K562 (cell line): ENCODE data around the gene PGAP3. TPM values are rescaled to one million over a fixed set of nuclear protein-coding genes. Genes with fewer than 3 reads are reported as not detected.
A peak's percentile ranks its signal among the peaks of the same experiment; 100 is the strongest.

ENCODE experiments used
- ATAC-seq: fragments of 200-7000 bp; cut with Tn5 transposase; 3 replicates; pipeline ENCODE4 v1.9.1; 2020; ENCODE audit warnings: moderate library complexity
- BruUV-seq: library from RNA; stranded (reverse); fragments of 400-500 nt; replicated peaks from 2 replicates; lab custom pipeline; 2021; lab: Mats Ljungman, UMichigan
- CTCF ChIA-PET: fragments of 300-600 bp; formaldehyde crosslinking; extraction: SDS; loops from one replicate; lab custom pipeline; 2021; ENCODE audit warnings: low intra/inter-chr PET ratio; lab: Yijun Ruan, JAX
- POLR2A ChIA-PET: fragments of 300-600, 350-650 bp; sonication (Branson Sonifier 250); formaldehyde crosslinking; extraction: SDS; loops from one replicate; lab custom pipeline; 2021; ENCODE audit warnings: antibody characterized with exemption, inconsistent platforms; lab: Yijun Ruan, JAX
- DNase-seq, 4 experiments: peaks; one replicate each; pipeline versions ENCODE4 v3.0.0 to v3.0.0-alpha.2; 2011 to 2018; ENCODE audit warnings: low spot score in 3 of 4, mixed read lengths in 3 of 4; ENCODE audit errors: extremely low read depth in 1 of 4
- FAIRE-seq: peaks from 2 replicates; lab custom pipeline; 2011; peaks lifted over from hg19 to GRCh38; lab: Jason Lieb, UNC
- H2AFZ ChIP-seq: 2 replicates; pipeline ENCODE4 v1.6.0; 2011; ENCODE audit warnings: low read depth, low read length, control low read depth, inconsistent platforms
- H3K27ac ChIP-seq: fragments of 200-600 bp; 3 replicates; pipeline ENCODE4 v1.8.0; 2011; ENCODE audit warnings: low read depth, mild to moderate bottlenecking, control low read depth, inconsistent platforms, low read length, moderate library complexity, mixed read lengths; ENCODE audit errors: extremely low read depth
- H3K27me3 ChIP-seq, 2 experiments: fragments of 300-600 bp in 1 of 2; 2 replicates in 1 of 2; 3 replicates in 1 of 2; pipeline versions ENCODE4 v1.6.0 to v1.8.0; 2011; ENCODE audit warnings: inconsistent platforms in 2 of 2, low read length in 2 of 2, mild to moderate bottlenecking in 1 of 2, mixed read lengths in 1 of 2, moderate library complexity in 1 of 2; ENCODE audit not compliant: control insufficient read depth in 2 of 2, insufficient read depth in 2 of 2
- H3K36me3 ChIP-seq: fragments of 300-600 bp; 3 replicates; pipeline ENCODE4 v1.8.0; 2011; ENCODE audit warnings: mild to moderate bottlenecking, low read length, inconsistent platforms; ENCODE audit not compliant: control insufficient read depth, insufficient read depth
- H3K4me1 ChIP-seq, 2 experiments: fragments of 200-600 bp in 1 of 2; replicated peaks in 1 of 2; 2 replicates in 1 of 2; 3 replicates in 1 of 2; pipeline versions ENCODE4 v1.5.1 to v1.8.0; 2011; ENCODE audit warnings: inconsistent platforms in 2 of 2, low read length in 2 of 2, mild to moderate bottlenecking in 1 of 2, mixed read lengths in 1 of 2, moderate library complexity in 1 of 2; ENCODE audit not compliant: control insufficient read depth in 2 of 2, insufficient read depth in 2 of 2
- H3K4me2 ChIP-seq: 2 replicates; pipeline ENCODE4 v1.6.1; 2011; ENCODE audit warnings: low read length, control low read depth, inconsistent platforms, mixed read lengths; ENCODE audit not compliant: insufficient read depth
- H3K4me3 ChIP-seq: fragments of 200-600 bp; sonication (generic), shearing (Covaris generic); 2 replicates; pipeline ENCODE4 v1.5.1; 2016; ENCODE audit warnings: control low read depth, inconsistent platforms
- H3K79me2 ChIP-seq: fragments of 200-600 bp; 3 replicates; pipeline ENCODE4 v1.8.0; 2011; ENCODE audit warnings: low read length, inconsistent platforms; ENCODE audit not compliant: control insufficient read depth, insufficient read depth
- H3K9ac ChIP-seq, 2 experiments: 2 replicates each; pipeline versions ENCODE4 v1.6.0 to v1.6.1; 2011; ENCODE audit warnings: low read depth in 2 of 2, low read length in 2 of 2, control low read depth in 1 of 2, inconsistent platforms in 1 of 2, mild to moderate bottlenecking in 1 of 2, mixed read lengths in 1 of 2; ENCODE audit not compliant: insufficient read depth in 1 of 2
- H3K9me1 ChIP-seq: one replicate; pipeline ENCODE4 v1.6.0; 2011; ENCODE audit warnings: inconsistent platforms, mild to moderate bottlenecking, low read length, moderate library complexity; ENCODE audit not compliant: control insufficient read depth, insufficient read depth
- H3K9me3 ChIP-seq: replicated peaks from 2 replicates; pipeline ENCODE4 v1.5.1; 2011; ENCODE audit warnings: low read depth, low read length, inconsistent platforms; ENCODE audit not compliant: control insufficient read depth, insufficient read depth
- H4K20me1 ChIP-seq: replicated peaks from 2 replicates; pipeline ENCODE4 v1.6.1; 2011; ENCODE audit warnings: low read length, inconsistent platforms, mixed read lengths; ENCODE audit not compliant: control insufficient read depth, insufficient read depth
- ARID1B ChIP-seq: fragments of 450-650 bp; IDR thresholded peaks from 2 replicates; pipeline ENCODE4 v1.6.1; 2016; ENCODE audit warnings: antibody characterized with exemption, mild to moderate bottlenecking, inconsistent platforms
- ATF1 ChIP-seq, 2 experiments: fragments of 450-650 bp in 1 of 2; IDR thresholded peaks; 2 replicates each; pipeline ENCODE4 v1.6.1; 2016; ENCODE audit warnings: missing compliant biosample characterization in 1 of 2, missing genetic modification characterization in 1 of 2
- BRCA1 ChIP-seq, 2 experiments: fragments of 450-650 bp in 1 of 2; sonication (generic) in 1 of 2; formaldehyde crosslinking in 1 of 2; IDR thresholded peaks; 2 replicates each; pipeline versions ENCODE4 v1.5.0 to v1.6.1; 2017 to 2020; ENCODE audit warnings: mild to moderate bottlenecking in 1 of 2, missing genetic modification reagents in 1 of 2
- ERF ChIP-seq: fragments of 450-650 bp; formaldehyde crosslinking; IDR thresholded peaks from 2 replicates; pipeline ENCODE4 v1.4.0; 2020; ENCODE audit warnings: mild to moderate bottlenecking, mixed read lengths
- HMG20B ChIP-seq: fragments of 250-450 bp; sonication (Bioruptor Pico); IDR thresholded peaks from 2 replicates; pipeline ENCODE4 v1.5.0; 2021; ENCODE audit warnings: mild to moderate bottlenecking
- KDM1A ChIP-seq, 2 experiments: fragments of 450-650 bp; IDR thresholded peaks; 2 replicates each; pipeline ENCODE4 v1.6.1; 2016; ENCODE audit warnings: mild to moderate bottlenecking in 2 of 2
- POLR2A ChIP-seq: fragments of 450-650 bp; conservative IDR thresholded peaks from 2 replicates; pipeline ENCODE4 v1.6.1; 2016
- RERE ChIP-seq: sonication (generic); formaldehyde crosslinking; IDR thresholded peaks from 2 replicates; pipeline ENCODE4 v1.8.0; 2023; ENCODE audit warnings: missing genetic modification reagents, mild to moderate bottlenecking, borderline replicate concordance
- SAFB2 ChIP-seq: fragments of 200-400 bp; formaldehyde crosslinking; IDR thresholded peaks from 2 replicates; pipeline ENCODE4 v1.6.1; 2018; ENCODE audit warnings: borderline replicate concordance, low read length, low read depth, moderate library complexity; ENCODE audit not compliant: severe bottlenecking
- ZBTB1 ChIP-seq: sonication (generic); formaldehyde crosslinking; IDR thresholded peaks from 2 replicates; pipeline ENCODE4 v1.8.1; 2023; ENCODE audit warnings: missing genetic modification reagents, low read depth, mild to moderate bottlenecking, borderline replicate concordance
- ZBTB5 ChIP-seq: fragments of 450-650 bp; IDR thresholded peaks from 2 replicates; pipeline ENCODE4 v1.6.1; 2017; ENCODE audit warnings: antibody characterized with exemption
- ZNF232 ChIP-seq: sonication (generic); formaldehyde crosslinking; IDR thresholded peaks from 2 replicates; pipeline ENCODE4 v1.8.0; 2022; ENCODE audit warnings: mild to moderate bottlenecking, missing genetic modification reagents
- ZNF253 ChIP-seq: fragments of 250-450 bp; sonication (Bioruptor Pico); conservative IDR thresholded peaks from 2 replicates; pipeline ENCODE4 v1.6.1; 2021; ENCODE audit warnings: mild to moderate bottlenecking
- WGBS: fragments of 100-300 bp; shearing (Covaris generic); methylation state at CpG from one replicate; pipeline ENCODE4 v1.1.6; 2016; ENCODE audit warnings: low coverage, mixed read lengths; ENCODE audit not compliant: insufficient coverage; ENCODE audit errors: missing lambda C conversion rate; 5-methylcytosine and 5-hydroxymethylcytosine counted together
- in situ Hi-C: fragments of 300-500 bp; cut with MboI; formaldehyde crosslinking; loops from 4 replicates; pipeline ENCODE4 v1.15.0; 2018; ENCODE audit warnings: inconsistent platforms, mixed read lengths
- intact Hi-C: fragments of 100-400 bp; cut with micrococcal nuclease; formaldehyde crosslinking; loops from 2 replicates; pipeline ENCODE4 v1.14.2; 2022
- polyA plus RNA-seq, 8 experiments: library from polyadenylated mRNA; depleted of rRNA in 4 of 8; stranded (reverse) in 5 of 8; unstranded in 3 of 8; fragments of >200 nt; fragmentation: Nextera tagmentation in 2 of 8; fragmentation: Illumina TruSeq in 1 of 8; extraction: Ambion mirVana in 2 of 8; extraction: Trizol in 1 of 8; gene quantifications; 2 replicates each; pipeline versions ENCODE4 v1.2.1 to v1.2.3, GENCODE V29; 2011 to 2014; ENCODE audit warnings: inconsistent platforms in 1 of 8, missing spikeins in 1 of 8
- total RNA-seq, 7 experiments: library from RNA; depleted of rRNA in 6 of 7; stranded (reverse); fragments of >200 nt in 6 of 7; fragmentation: Illumina TruSeq in 2 of 7; extraction: Trizol in 2 of 7; gene quantifications; 2 replicates each; pipeline versions ENCODE4 v1.2.1 to v1.2.3, GENCODE V29; 2011 to 2021; ENCODE audit warnings: low replicate concordance in 1 of 7

The PGAP3 gene
- total and polyA plus RNA-seq, 9 of the 15 experiments (the other 6 are each of a cell fraction or from before 2014, with no cell fraction given): 0.38 to 9.4 (median 4.5) TPM

- Histone ChIP-seq H3K4me1 (peaks cover 0 to 25% of the 10 kb centered on the region in 2 experiments; a peak in 3 of 5 replicates), H3K79me2 (no peaks in the 10 kb centered on the region), H3K9ac (peak overlapping the region in 1 of 2 experiments; percentile 59; a peak in 1 of 4 replicates), H3K36me3 (no peaks in the 10 kb centered on the region), H3K9me3 (no peaks in the 10 kb centered on the region), H2AFZ (no peak overlapping the region), H4K20me1 (no peaks in the 10 kb centered on the region; the same call in 1 of the 2 replicates), H3K27ac (no peak overlapping the region), H3K4me2 (no peak overlapping the region), H3K4me3 (no peak overlapping the region), H3K9me1 (no peaks in the 10 kb centered on the region), H3K27me3 (0 out of 5 replicates have a peak, but pooled peaks cover 0 to 5% of the 10 kb centered on the region in 2 experiments)
- BruUV-seq: no TSS peak
- 38% methylated on average over 14 of the region's 14 CpGs for WGBS
- in situ Hi-C loops: no loop called here
- intact Hi-C loops: no loop called here
- ATAC-seq (peak; percentile 31; the same call in 2 of the 3 replicates), DNase-seq (no peak), FAIRE-seq (no peak)
- ChIA-PET CTCF (no interaction called here), POLR2A (interaction anchor here (0.7 to 1.6 kb wide), 5 partner anchors 14 to 77 kb away, joined by 3 to 6 read pairs (median 3); partner anchors contain the start of gene PGAP3)
- no peak for TF ChIP-seq ZNF232 (CRISPR knock-in tag)
- TF ChIP-seq HMG20B (CRISPR knock-in tag): no peak
- no peak for TF ChIP-seq SAFB2
- no peak for TF ChIP-seq ATF1 (CRISPR knock-in tag; IDR thresholded peaks at IDR 0.05)
- TF ChIP-seq ATF1 (tag; IDR thresholded peaks at IDR 0.05): no peak
- TF ChIP-seq ZBTB1 (CRISPR knock-in tag): no peak
- TF ChIP-seq ERF: no peak
- no peak for TF ChIP-seq BRCA1 (IDR thresholded peaks at IDR 0.05)
- no peak for TF ChIP-seq BRCA1 (CRISPR knock-in tag; IDR thresholded peaks at IDR 0.05)
- TF ChIP-seq ZBTB5: no peak
- no peak for TF ChIP-seq KDM1A (IDR thresholded peaks at IDR 0.05)
- no peak for TF ChIP-seq ARID1B
- no peak for TF ChIP-seq RERE (CRISPR knock-in tag)
- no peak for TF ChIP-seq POLR2A
- no peak for TF ChIP-seq ZNF253 (CRISPR knock-in tag)
These were observed 21.6 kb upstream of the PGAP3 start for GRCh38 chr17:39709319-39709997.
